ENCODE data around the gene LMO7.

LMO7 gene

DNA sequence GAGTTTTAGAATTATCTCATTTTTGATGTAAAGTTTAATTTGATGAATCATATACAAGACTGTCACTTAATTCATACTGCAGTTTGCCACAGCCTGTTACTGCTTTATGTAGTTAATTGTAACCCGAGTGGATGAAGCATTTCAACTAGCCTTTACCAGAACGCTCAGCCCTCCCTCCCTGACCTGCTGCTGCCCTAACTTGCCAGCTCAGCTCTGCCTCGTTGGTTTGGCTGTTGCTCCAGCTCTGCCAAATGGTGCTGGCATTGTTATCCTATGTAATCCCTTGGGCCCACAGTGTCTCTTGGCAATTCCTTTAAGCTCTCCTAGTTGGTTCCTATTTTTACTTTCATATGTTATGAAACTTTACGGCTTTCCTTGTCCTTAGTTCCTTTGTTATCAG lies 113.3 kb downstream of the LMO7 start:
- peaks cover 4% of the 10 kb centered on the region for H3K4me1 ChIP-seq (ENCODE audit: control insufficient read depth, insufficient read depth, low read length)
- no peaks in the 10 kb centered on the region for H3K27me3 ChIP-seq (ENCODE audit: control insufficient read depth, insufficient read depth, low read length)
- no peaks in the 10 kb centered on the region for H3K36me3 ChIP-seq (ENCODE audit: control insufficient read depth, insufficient read depth, low read length)
- H3K9me3 ChIP-seq (ENCODE audit: control insufficient read depth, insufficient read depth, low read length) = no peaks in the 10 kb centered on the region
- H3K9ac ChIP-seq (ENCODE audit: low read depth, low read length) = no peak overlapping the region
- H3K4me3 ChIP-seq (ENCODE audit: low read depth, low read length) = no peak overlapping the region

DNA sequence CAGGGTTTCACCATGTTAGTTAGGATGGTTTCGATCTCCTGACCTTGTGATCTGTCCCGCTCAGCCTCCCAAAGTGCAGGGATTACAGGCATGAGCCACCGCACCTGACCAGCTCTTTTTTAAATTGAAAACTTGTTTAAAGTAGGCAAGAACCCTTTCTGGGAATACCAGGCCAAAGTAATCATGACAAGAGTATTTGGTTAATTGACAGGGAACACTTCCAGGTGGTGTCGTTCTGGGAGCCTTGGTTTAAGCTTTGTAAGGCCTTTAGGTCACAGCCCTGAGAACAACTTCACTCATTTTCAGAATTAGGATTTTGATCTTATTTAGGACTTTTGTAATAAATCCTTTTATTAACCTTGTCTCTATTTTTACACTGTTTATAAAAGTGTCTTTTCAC lies 115.2 kb downstream of the LMO7 start:
- peaks cover 4% of the 10 kb centered on the region for H3K4me1 ChIP-seq (ENCODE audit: control insufficient read depth, insufficient read depth, low read length)
- no peaks in the 10 kb centered on the region for H3K36me3 ChIP-seq (ENCODE audit: control insufficient read depth, insufficient read depth, low read length)
- H3K9ac ChIP-seq (ENCODE audit: low read depth, low read length) = no peak overlapping the region

DNA sequence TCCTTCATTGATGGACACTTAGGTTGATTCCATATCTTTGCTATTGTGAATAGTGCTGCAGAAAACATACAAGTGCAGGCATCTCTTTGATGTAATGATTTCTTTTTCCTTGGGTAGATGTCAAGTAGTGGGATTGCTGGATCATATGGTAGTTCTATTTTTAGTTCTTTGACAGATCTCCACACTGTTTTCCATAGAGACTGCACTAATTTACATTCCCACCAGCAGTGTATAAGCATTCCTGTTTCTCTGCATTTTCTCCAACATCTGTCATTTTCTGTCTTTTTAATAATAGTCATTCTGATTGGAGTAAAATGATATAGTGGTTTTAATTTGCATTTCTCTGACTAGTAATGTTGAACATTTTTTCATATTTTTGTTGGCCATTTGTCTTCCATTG lies 116.7 kb downstream of the LMO7 start:
- Histone ChIP-seq H3K4me1 (ENCODE audit: control insufficient read depth, insufficient read depth, low read length) (peaks cover 4% of the 10 kb centered on the region), H3K27me3 (ENCODE audit: control insufficient read depth, insufficient read depth, low read length) (no peaks in the 10 kb centered on the region), H3K9ac (ENCODE audit: low read depth, low read length) (no peak overlapping the region), H3K4me3 (ENCODE audit: low read depth, low read length) (no peak overlapping the region), H3K9me3 (ENCODE audit: control insufficient read depth, insufficient read depth, low read length) (no peaks in the 10 kb centered on the region), H3K36me3 (ENCODE audit: control insufficient read depth, insufficient read depth, low read length) (no peaks in the 10 kb centered on the region)

More for the DNA sequence above, 115.2 kb downstream of the LMO7 start:
- no peaks in the 10 kb centered on the region for H3K9me3 ChIP-seq (ENCODE audit: control insufficient read depth, insufficient read depth, low read length)
- H3K4me3 ChIP-seq (ENCODE audit: low read depth, low read length) = no peak overlapping the region
- no peaks in the 10 kb centered on the region for H3K27me3 ChIP-seq (ENCODE audit: control insufficient read depth, insufficient read depth, low read length)

DNA sequence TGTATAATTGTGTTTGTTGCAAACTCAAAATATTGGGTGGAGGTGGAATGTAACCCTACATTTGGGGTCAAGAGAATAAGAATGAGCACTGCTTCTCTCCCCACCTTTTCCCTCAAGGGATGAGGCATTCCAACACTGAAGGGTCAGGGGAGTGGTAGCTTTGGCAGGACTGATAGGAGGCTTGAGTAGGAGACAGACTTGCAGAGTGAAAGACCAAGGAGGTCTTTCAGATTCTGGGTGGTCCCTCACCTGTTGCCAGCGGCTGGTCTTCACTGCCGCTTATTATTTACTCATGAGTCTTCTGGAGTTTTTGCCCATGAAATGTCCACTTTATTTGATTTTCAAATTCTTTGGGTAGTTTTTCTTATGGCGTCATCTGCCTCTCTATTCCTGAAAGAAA lies 118.8 kb downstream of the LMO7 start:
- no peaks in the 10 kb centered on the region for H3K4me1 ChIP-seq (ENCODE audit: control insufficient read depth, insufficient read depth, low read length)
- H3K36me3 ChIP-seq (ENCODE audit: control insufficient read depth, insufficient read depth, low read length) = no peaks in the 10 kb centered on the region
- H3K4me3 ChIP-seq (ENCODE audit: low read depth, low read length) = no peak overlapping the region
- H3K9me3 ChIP-seq (ENCODE audit: control insufficient read depth, insufficient read depth, low read length) = no peaks in the 10 kb centered on the region
- no peak overlapping the region for H3K9ac ChIP-seq (ENCODE audit: low read depth, low read length)
- no peaks in the 10 kb centered on the region for H3K27me3 ChIP-seq (ENCODE audit: control insufficient read depth, insufficient read depth, low read length)

DNA sequence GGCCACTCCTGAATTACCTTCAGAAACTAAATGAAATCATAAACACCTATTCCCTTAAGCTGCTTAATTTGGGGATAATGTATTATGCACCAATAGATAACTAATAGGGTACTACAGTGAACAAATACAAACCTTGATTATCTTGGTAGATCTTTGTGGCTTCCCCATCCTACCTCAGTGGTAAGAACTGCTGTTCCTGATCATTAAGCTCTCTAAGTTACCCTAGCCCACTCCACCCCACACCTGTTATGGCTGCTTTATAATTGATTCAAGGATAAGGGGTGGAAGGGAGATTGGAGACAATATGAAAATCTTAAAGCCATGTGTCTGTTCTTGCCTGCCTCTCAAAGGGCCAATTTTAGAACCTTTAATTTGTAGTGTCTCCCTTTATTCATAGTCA lies 121.2 kb downstream of the LMO7 start:
- H3K4me1 ChIP-seq (ENCODE audit: control insufficient read depth, insufficient read depth, low read length) = no peaks in the 10 kb centered on the region
- H3K4me3 ChIP-seq (ENCODE audit: low read depth, low read length) = no peak overlapping the region
- H3K36me3 ChIP-seq (ENCODE audit: control insufficient read depth, insufficient read depth, low read length) = no peaks in the 10 kb centered on the region

DNA sequence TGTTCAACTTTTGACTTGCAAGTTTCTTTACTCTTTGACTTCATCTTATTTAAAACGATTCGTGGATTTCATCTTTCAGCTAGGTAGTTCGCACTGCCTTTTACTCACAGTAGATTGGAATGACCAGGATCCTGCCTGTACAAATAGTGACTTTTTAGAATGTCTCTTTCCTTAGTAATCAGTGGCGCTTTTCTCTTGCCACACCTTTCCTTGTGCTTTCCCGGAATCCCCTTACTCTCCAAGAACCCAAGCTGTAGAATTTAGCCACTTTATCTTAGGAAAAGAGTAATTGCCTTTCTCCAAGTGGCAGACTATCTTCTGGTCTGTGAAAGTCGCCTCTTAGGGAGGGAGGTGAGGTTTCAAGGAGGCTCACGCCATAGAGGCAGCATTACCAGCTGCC lies 123.4 kb downstream of the LMO7 start:
- H3K9ac ChIP-seq (ENCODE audit: low read depth, low read length) = no peak overlapping the region
- no peaks in the 10 kb centered on the region for H3K27me3 ChIP-seq (ENCODE audit: control insufficient read depth, insufficient read depth, low read length)
- no peaks in the 10 kb centered on the region for H3K36me3 ChIP-seq (ENCODE audit: control insufficient read depth, insufficient read depth, low read length)
- H3K4me3 ChIP-seq (ENCODE audit: low read depth, low read length) = no peak overlapping the region
- H3K4me1 ChIP-seq (ENCODE audit: control insufficient read depth, insufficient read depth, low read length) = no peaks in the 10 kb centered on the region
- H3K9me3 ChIP-seq (ENCODE audit: control insufficient read depth, insufficient read depth, low read length) = no peaks in the 10 kb centered on the region

More for the DNA sequence above, 121.2 kb downstream of the LMO7 start:
- Histone ChIP-seq H3K9ac (ENCODE audit: low read depth, low read length) (no peak overlapping the region), H3K9me3 (ENCODE audit: control insufficient read depth, insufficient read depth, low read length) (no peaks in the 10 kb centered on the region), H3K27me3 (ENCODE audit: control insufficient read depth, insufficient read depth, low read length) (no peaks in the 10 kb centered on the region)

DNA sequence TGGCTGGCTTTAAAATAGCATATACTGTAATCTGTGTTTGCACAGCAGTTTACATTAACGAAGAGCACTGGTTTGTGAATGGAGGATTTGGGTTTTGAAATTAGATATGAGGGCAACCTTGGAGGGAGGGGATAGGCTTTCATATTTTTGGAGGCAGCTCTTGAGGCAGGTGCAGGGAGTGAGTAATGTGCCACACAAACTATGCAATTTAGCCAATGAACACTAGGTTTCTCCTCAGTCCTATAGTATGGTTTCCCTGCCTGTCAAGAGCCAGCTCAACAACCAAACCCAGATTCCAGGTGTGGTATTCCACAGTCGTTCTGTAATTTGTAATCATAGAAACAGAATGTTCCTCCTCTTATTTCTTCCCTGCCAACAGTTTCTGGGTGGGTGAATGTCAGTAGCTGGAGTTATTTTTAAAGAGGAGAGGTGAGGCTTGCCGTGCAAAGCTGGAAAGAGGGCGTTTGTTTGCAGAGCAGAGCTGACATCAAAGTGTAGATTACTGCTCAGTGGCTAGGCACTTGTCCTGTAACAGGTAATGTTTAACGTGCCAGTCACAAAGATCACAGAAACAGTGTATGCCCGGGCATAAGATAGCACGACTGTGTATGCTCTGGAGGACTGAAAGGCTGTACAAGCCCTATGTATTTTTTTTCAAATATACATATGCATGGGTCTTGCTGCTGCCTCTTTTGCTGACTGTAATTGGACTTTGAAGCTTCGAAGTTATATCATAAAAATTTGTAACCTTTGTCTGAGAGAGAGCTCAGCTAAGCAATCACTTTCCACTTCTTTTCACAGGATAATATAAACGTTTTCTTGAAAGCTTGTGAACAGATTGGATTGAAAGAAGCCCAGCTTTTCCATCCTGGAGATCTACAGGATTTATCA lies 124.2 kb downstream of the LMO7 start:
- Histone ChIP-seq H3K4me1 (ENCODE audit: control insufficient read depth, insufficient read depth, low read length) (no peaks in the 10 kb centered on the region), H3K9me3 (ENCODE audit: control insufficient read depth, insufficient read depth, low read length) (no peaks in the 10 kb centered on the region), H3K36me3 (ENCODE audit: control insufficient read depth, insufficient read depth, low read length) (no peaks in the 10 kb centered on the region), H3K27me3 (ENCODE audit: control insufficient read depth, insufficient read depth, low read length) (no peaks in the 10 kb centered on the region), H3K9ac (ENCODE audit: low read depth, low read length) (no peak overlapping the region), H3K4me3 (ENCODE audit: low read depth, low read length) (no peak overlapping the region)

DNA sequence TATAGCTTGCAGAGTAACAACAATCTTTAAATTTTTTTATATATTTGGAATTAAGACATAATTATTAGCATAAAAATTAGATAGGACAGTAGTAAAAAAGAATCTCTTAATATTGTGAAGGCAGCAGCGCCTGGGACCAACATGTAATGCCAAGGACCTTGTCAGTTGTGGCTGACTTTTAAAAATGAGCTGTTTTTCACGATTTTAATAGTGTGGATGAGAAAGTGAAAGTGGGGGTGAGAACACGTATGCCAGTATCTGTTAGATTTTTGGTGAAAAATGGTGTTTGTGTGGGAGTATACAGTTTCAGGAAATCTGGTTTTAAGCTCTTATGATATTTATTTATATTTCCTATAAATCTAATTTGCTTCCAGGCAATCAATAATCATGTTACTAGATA lies 125.2 kb downstream of the LMO7 start:
- Histone ChIP-seq H3K36me3 (ENCODE audit: control insufficient read depth, insufficient read depth, low read length) (no peaks in the 10 kb centered on the region), H3K27me3 (ENCODE audit: control insufficient read depth, insufficient read depth, low read length) (no peaks in the 10 kb centered on the region), H3K9ac (ENCODE audit: low read depth, low read length) (no peak overlapping the region), H3K4me1 (ENCODE audit: control insufficient read depth, insufficient read depth, low read length) (no peaks in the 10 kb centered on the region), H3K4me3 (ENCODE audit: low read depth, low read length) (no peak overlapping the region), H3K9me3 (ENCODE audit: control insufficient read depth, insufficient read depth, low read length) (no peaks in the 10 kb centered on the region)

DNA sequence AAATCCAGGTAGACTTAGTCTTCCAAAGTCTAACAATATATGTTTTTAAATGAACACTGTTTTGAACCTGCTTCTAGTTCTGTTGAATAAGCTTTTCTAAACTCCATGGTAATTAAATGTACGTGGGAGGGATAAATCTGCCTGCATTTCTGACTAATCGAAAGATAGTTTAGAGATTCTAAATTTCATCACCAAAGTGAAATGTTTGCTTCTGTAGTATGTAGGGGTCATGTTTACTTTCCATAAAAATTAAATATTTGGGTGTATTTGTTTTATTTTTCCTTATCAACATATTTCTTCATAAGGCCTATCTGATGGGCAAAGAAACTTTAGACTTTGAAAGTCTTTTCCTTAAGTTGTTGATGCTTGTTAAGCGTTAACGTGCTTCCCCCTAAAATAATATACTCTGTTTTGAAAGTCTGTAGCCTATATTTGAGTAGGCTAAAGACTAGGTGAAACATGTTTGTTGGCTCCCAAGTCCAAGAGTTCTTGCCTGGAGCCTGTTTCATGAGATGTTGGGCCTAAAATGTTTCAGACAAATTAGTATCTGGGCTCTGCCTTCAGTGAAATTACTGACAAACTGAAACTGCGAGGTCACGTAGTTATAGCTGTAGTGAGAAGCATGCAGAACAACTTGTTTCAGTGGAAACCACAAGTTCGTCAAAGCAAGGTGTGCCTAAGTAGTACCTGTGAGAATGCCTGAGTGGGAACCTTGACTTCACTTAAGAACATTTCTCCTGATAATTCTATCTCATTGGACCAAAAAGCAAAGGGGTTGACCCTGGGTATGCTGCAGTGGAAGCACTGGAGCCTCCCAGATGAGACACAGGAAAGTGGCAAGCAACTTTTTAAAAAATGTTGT lies 126.2 kb downstream of the LMO7 start:
- Histone ChIP-seq H3K9me3 (ENCODE audit: control insufficient read depth, insufficient read depth, low read length) (no peaks in the 10 kb centered on the region), H3K36me3 (ENCODE audit: control insufficient read depth, insufficient read depth, low read length) (no peaks in the 10 kb centered on the region), H3K9ac (ENCODE audit: low read depth, low read length) (no peak overlapping the region), H3K4me3 (ENCODE audit: low read depth, low read length) (no peak overlapping the region), H3K27me3 (ENCODE audit: control insufficient read depth, insufficient read depth, low read length) (no peaks in the 10 kb centered on the region), H3K4me1 (ENCODE audit: control insufficient read depth, insufficient read depth, low read length) (no peaks in the 10 kb centered on the region)

DNA sequence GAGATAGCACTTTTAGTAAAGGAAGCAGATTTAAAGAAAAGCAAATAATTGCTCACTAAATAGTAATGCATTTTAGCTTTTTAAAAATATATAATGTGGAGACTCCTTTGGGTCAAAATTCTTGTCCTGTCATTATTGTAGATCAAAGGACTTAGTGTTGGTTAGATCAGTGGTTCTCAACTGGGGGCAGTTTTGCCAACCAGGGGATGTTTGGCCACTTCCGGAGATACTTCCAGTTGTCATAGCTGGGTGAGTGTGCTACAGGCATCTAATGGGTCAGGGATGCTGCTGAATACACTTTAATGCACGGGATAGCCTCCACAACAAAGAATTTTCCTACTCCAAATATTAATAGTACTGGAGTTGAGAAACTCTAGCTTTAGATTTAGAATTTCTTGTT lies 126.8 kb downstream of the LMO7 start:
- Histone ChIP-seq H3K4me1 (ENCODE audit: control insufficient read depth, insufficient read depth, low read length) (no peaks in the 10 kb centered on the region), H3K9me3 (ENCODE audit: control insufficient read depth, insufficient read depth, low read length) (no peaks in the 10 kb centered on the region), H3K4me3 (ENCODE audit: low read depth, low read length) (no peak overlapping the region), H3K9ac (ENCODE audit: low read depth, low read length) (no peak overlapping the region), H3K27me3 (ENCODE audit: control insufficient read depth, insufficient read depth, low read length) (no peaks in the 10 kb centered on the region), H3K36me3 (ENCODE audit: control insufficient read depth, insufficient read depth, low read length) (no peaks in the 10 kb centered on the region)

DNA sequence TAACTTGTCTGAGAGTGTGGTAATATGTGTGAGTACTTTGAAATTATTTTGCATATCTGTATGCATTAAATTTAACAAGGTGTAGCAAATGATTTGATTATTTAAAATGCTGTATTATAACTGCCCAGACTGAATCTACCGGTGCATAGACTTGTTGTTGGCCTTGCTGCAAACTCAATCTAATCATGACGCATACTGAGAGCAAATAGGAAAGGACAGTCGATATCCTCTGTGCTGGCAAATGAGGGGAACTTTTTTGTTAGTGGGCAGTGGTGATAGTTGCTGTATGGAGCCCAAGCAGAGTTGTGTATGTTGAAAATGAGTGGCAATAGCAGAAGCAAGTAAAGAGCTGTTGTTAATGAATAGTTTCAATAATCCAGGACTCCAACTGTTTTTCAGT lies 127.4 kb downstream of the LMO7 start:
- H3K9ac ChIP-seq (ENCODE audit: low read depth, low read length) = no peak overlapping the region
- no peaks in the 10 kb centered on the region for H3K9me3 ChIP-seq (ENCODE audit: control insufficient read depth, insufficient read depth, low read length)
- no peak overlapping the region for H3K4me3 ChIP-seq (ENCODE audit: low read depth, low read length)
- no peaks in the 10 kb centered on the region for H3K27me3 ChIP-seq (ENCODE audit: control insufficient read depth, insufficient read depth, low read length)
- H3K36me3 ChIP-seq (ENCODE audit: control insufficient read depth, insufficient read depth, low read length) = no peaks in the 10 kb centered on the region
- H3K4me1 ChIP-seq (ENCODE audit: control insufficient read depth, insufficient read depth, low read length) = no peaks in the 10 kb centered on the region

Measured in iPS-15b (cell line).